Kidney capillary endothelial cell (primary cell): Measurements from ENCODE around the gene UBE2QL1.

Experiments used
- DNase-seq: peaks from one replicate; pipeline ENCODE4 v3.0.0-alpha.2; 2018; ENCODE audit warnings: low spot score

Gene UBE2QL1

DNA sequence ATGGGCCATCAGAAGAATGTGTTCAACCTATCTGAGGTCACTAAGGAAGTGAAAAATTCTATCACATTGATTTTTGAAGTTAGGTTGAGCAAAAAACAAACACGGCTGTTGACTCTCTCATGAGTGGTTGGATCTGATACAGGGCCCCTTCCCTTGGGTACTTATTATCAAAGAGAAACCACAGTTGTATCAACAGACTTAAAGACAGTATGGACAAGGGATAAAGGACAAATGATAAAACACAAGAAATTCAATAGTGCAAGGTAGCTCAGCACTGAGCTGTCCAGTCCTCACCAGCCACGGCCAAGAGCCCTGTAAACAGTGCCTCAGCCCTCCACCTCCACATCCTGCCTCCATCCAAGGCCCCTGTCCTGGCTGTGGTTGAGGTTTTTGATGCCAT lies 86.9 kb downstream of the UBE2QL1 start:
- no peak for DNase-seq

GRCh38 chr5:6539060-6539459 lies 90.4 kb downstream of the UBE2QL1 start:
- DNase-seq: no peak

DNA sequence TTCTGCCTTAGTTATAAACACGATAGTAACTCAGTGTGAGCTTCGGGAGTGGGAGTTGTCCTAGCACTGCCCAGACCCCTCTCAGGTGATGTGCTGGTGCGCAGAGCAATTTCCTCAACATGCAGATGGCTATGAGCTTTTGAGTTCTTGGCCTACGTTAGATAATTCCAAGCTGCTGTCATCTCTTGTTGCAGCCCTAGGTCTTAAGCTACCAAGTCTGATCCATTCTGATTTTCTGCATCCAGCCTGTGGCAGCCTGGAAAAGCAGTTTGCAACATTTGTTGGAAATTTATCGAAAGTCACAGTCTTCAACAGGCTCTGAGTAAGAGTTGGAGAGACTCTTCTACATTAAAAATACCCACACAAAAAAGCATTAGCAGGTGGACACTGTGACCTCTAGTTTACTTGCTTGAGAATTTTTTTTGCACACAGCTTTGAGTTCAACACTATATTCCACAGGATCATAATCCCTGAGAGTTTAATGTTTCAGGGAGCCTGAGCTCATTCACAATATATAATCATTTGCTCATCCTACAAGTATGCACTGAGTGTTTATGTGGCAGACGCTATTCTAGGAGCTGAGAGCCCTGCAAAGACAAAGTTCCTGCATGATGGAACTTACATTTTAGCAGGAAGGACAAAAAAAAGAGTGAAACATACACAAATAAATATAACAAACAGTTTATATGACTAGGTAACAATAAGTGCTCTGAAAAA lies 91.6 kb downstream of the UBE2QL1 start:
- no peak for DNase-seq

DNA sequence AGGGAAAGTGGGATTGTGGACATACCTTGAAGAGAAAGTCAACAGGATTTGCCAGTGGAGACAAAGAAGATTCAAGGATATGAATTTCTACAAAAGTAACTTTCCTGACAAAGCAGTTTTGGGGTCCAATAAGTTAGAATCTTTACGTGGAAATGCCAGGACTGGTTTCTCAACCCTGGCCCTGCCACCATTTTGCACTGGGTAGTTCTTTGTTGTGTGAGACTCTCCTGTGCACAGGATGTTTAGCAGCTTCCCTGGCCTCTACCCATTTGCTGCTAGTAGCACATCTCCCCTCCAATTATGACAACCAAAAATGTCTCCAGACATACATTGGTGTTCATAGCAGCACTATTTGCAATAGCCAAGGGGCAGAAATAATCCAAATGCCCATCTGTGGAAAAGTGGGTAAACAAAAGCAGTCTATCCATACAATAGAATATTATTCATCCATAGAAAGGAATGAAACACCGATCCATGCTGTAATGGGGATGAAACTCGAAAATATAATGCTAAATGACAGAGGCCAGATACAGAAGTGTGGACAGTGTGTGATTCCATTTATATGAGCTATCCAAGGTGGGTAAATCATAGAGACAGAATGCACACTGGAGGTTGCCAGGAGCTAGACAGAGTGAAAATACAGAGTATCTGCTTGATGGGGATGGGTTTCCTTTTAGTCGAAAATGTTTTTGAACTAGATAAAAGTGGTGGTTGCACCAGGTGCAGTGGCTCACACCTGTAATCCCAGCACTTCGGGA lies 92.8 kb downstream of the UBE2QL1 start:
- no peak for DNase-seq

GRCh38 chr5:6542421-6543345 lies 94.0 kb downstream of the UBE2QL1 start:
- DNase-seq: no peak

DNA sequence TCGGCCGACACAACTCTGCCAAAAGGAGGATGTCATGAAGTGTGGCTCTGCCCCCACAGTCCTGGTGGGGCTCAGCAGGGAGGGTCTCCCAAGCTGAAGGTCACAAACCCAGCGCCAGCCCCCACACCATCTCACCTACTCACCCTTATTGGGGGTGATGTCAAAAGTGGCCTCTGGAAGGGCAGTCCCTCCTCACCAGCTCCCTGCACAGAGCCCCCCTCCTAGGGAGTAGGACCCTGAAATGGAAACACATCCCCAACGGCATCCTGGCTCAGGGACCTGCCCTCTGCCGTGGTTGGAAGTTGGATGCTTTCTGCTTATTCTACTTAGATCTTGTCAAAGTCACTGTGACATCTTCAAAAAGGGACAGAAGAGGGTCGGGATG lies 94.7 kb downstream of the UBE2QL1 start:
- DNase-seq: no peak

DNA sequence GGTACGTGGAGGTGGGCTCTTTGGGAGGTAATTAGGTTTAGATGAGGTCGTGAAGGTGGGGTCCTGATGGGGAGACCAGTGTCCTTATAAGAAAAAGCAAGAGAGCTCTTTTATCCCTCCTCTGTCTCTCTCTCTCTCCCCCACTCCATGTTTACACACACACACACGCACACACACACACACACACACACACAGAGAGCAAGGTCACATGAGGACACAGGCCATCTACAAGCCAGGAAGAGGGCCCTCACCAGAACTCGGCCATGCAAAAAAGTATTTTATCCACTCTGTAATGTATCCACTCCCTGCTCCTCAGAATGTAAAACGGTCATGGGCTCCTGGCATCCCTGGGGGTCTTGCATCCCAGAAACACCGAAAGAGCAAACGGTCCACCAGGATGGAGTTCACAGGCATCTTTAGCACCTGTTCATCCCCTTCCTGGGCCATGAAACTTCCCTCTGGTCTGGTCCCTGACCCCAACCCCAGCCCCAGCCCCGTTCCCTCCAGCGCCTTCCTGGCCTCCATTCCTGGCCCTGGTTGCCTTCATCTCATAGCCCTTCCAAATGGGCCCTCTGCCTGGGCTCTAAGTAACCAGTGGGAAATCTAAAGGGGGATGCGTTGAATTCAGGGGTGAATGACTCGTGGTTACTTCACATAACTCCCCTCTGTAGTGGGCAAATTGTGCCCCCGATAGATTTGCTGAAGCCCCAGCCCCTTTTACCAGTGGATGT lies 95.3 kb downstream of the UBE2QL1 start:
- DNase-seq: no peak
